NCI-H2227 (cell line): ENCODE data around the gene SAP25.
A peak's percentile ranks its signal among the peaks of the same experiment; 100 is the strongest.

Experiments used
- DNase-seq: peaks from one replicate; lab custom pipeline; 2025; ENCODE audit not compliant: unreplicated experiment; lab: John Stamatoyannopoulos, UW

The SAP25 gene

GRCh38 chr7:100598425-100598824 lies 24.7 kb upstream of the SAP25 start:
- DNase-seq: no peak

- no peak for DNase-seq
Observed at GRCh38 chr7:100595188-100595587, 21.5 kb upstream of the SAP25 start.

- DNase-seq: no peak
Observed at GRCh38 chr7:100591596-100591995, 17.9 kb upstream of the SAP25 start.

- no peak for DNase-seq
Observed at GRCh38 chr7:100590077-100590737, 16.5 kb upstream of the SAP25 start.

GRCh38 chr7:100589341-100589947 lies 15.7 kb upstream of the SAP25 start:
- DNase-seq: no peak

- no peak for DNase-seq
Observed at GRCh38 chr7:100588438-100588837, 14.7 kb upstream of the SAP25 start.

- peak; percentile 100 for DNase-seq
Observed at GRCh38 chr7:100586266-100587025, 12.7 kb upstream of the SAP25 start, which contains the start of gene FBXO24. Gene FBXO24 (plus strand): TSS chr7:100586328. CDS start chr7:100586626, 298 bp downstream.

GRCh38 chr7:100585511-100586265 lies 12.0 kb upstream of the SAP25 start, which contains the start of gene LRCH4:
Gene LRCH4 (minus strand): TSS chr7:100586129. CDS start chr7:100586100, 29 bp downstream.
- DNase-seq: peak; percentile 72

GRCh38 chr7:100584683-100585510 lies 11.2 kb upstream of the SAP25 start:
- peak; percentile 69 for DNase-seq

GRCh38 chr7:100584054-100584682 lies 10.5 kb upstream of the SAP25 start:
- DNase-seq: peak; percentile 50

- DNase-seq: peak; percentile 50
Observed at GRCh38 chr7:100583132-100584053, 9.7 kb upstream of the SAP25 start.

GRCh38 chr7:100582650-100583049 lies 8.9 kb upstream of the SAP25 start:
- no peak for DNase-seq

GRCh38 chr7:100582041-100582579 lies 8.4 kb upstream of the SAP25 start:
- no peak for DNase-seq

- no peak for DNase-seq
Observed at GRCh38 chr7:100580466-100581283, 7.0 kb upstream of the SAP25 start.

- DNase-seq: no peak
Observed at GRCh38 chr7:100578246-100579183, 4.8 kb upstream of the SAP25 start.

GRCh38 chr7:100577507-100577906 lies 3.8 kb upstream of the SAP25 start:
- no peak for DNase-seq

- DNase-seq: no peak
Observed at GRCh38 chr7:100577103-100577502, 3.4 kb upstream of the SAP25 start.
